Body of pancreas (tissue), 4 donors: ENCODE results near the gene SNRNP40.

Experiments
- POLR2A ChIP-seq, 3 donors: fragments of 450-650 bp; IDR thresholded peaks; one replicate each; pipeline ENCODE4 v1.6.1; 2016; ENCODE audit warnings: antibody characterized with exemption in 3 of 3, mild to moderate bottlenecking in 2 of 3
- TF ChIP-seq, protein P1 (sequence below), 7 experiments: fragments of 450-650 bp in 4 of 7; fragments of 200-600 bp in 3 of 7; sonication (generic) in 3 of 7; IDR thresholded peaks; one replicate each; pipeline ENCODE4 v1.5.1; 2016 to 2019; ENCODE audit warnings: antibody characterized with exemption in 7 of 7

- TF ChIP-seq, protein P1, sequence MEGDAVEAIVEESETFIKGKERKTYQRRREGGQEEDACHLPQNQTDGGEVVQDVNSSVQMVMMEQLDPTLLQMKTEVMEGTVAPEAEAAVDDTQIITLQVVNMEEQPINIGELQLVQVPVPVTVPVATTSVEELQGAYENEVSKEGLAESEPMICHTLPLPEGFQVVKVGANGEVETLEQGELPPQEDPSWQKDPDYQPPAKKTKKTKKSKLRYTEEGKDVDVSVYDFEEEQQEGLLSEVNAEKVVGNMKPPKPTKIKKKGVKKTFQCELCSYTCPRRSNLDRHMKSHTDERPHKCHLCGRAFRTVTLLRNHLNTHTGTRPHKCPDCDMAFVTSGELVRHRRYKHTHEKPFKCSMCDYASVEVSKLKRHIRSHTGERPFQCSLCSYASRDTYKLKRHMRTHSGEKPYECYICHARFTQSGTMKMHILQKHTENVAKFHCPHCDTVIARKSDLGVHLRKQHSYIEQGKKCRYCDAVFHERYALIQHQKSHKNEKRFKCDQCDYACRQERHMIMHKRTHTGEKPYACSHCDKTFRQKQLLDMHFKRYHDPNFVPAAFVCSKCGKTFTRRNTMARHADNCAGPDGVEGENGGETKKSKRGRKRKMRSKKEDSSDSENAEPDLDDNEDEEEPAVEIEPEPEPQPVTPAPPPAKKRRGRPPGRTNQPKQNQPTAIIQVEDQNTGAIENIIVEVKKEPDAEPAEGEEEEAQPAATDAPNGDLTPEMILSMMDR (IDR thresholded peaks at IDR 0.05): no peak
- TF ChIP-seq POLR2A (IDR thresholded peaks at IDR 0.05): no peak
Measured at GRCh38 chr1:31300193-31300592, 3.6 kb upstream of the SNRNP40 start.
